ENCODE data around the gene HJURP. TPM values are rescaled to one million over a fixed set of nuclear protein-coding genes. Genes with fewer than 3 reads are reported as not detected.

Gene HJURP
- total and polyA plus RNA-seq, 2 donors (not counting 1 experiment from before 2014, with no cell fraction given) = 5.8 to 6.2 TPM

DNA sequence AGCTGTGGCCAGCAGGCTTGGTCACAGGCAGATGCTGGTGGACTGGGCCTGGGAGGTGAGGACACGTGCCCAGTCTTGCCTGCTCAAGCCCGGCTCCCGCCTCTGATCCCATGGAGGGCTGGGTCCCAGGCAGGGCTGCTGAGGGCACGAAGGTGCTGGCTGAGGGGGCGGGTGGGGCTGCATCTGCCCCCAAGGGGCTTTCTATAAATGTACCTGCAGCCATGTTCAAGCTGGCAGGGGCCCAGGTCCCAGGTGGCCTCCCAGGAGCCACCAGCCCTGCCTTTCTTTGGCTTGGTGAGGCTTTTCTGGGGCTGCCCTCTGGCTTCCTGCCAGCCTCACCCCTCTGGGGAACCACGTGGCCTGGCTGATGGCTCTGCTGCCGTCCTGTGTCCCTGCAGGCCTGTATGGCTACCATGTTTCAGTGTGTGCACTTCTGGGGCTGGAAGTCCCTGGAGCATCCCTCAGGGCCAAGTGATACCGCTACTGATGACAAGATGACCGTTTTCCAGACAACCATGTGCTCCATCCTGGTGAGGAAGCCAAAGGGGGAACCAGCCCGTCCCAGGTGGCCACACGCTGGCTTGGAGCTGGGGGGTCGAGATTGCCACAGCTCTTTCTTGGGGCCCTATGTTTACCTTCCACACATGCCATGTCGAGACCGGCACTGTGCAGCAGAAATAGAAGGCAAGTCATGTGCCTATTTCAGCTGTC, 23.2 kb downstream of the HJURP start:
- TF ChIP-seq, protein P1, sequence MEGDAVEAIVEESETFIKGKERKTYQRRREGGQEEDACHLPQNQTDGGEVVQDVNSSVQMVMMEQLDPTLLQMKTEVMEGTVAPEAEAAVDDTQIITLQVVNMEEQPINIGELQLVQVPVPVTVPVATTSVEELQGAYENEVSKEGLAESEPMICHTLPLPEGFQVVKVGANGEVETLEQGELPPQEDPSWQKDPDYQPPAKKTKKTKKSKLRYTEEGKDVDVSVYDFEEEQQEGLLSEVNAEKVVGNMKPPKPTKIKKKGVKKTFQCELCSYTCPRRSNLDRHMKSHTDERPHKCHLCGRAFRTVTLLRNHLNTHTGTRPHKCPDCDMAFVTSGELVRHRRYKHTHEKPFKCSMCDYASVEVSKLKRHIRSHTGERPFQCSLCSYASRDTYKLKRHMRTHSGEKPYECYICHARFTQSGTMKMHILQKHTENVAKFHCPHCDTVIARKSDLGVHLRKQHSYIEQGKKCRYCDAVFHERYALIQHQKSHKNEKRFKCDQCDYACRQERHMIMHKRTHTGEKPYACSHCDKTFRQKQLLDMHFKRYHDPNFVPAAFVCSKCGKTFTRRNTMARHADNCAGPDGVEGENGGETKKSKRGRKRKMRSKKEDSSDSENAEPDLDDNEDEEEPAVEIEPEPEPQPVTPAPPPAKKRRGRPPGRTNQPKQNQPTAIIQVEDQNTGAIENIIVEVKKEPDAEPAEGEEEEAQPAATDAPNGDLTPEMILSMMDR (conservative IDR thresholded peaks at IDR 0.05 in 1 of 2, IDR thresholded peaks at IDR 0.05 in 1 of 2; ENCODE audit: low read depth in 1 of 2, low read length in 2 of 2) = no peak
- no peak for TF ChIP-seq EZH2 (IDR thresholded peaks at IDR 0.05; ENCODE audit: low read length, missing control alignments)
- Histone ChIP-seq H3K4me2 (ENCODE audit: extremely low read depth, insufficient read depth, low read length) (no peak overlapping the region), H2AFZ (ENCODE audit: low read length) (no peak overlapping the region), H3K4me3 (replicated peaks in 1 of 4; ENCODE audit: control extremely low read depth in 1 of 4, insufficient read depth in 1 of 4, low read depth in 3 of 4, low read length in 4 of 4) (no peak overlapping the region), H3K36me3 (ENCODE audit: control insufficient read depth, insufficient read depth, low read length) (peaks cover 6% of the 10 kb centered on the region), H3K9me3 (ENCODE audit: control insufficient read depth, insufficient read depth, low read depth, low read length) (no peaks in the 10 kb centered on the region), H3K27me3 (ENCODE audit: control insufficient read depth, insufficient read depth, low read length) (no peaks in the 10 kb centered on the region), H3K4me1 (ENCODE audit: control insufficient read depth, extremely low read depth, insufficient read depth, low read length) (no peaks in the 10 kb centered on the region), H3K79me2 (ENCODE audit: control insufficient read depth, insufficient read depth, low read length) (peaks cover under 1% of the 10 kb centered on the region), H3K9ac (ENCODE audit: insufficient read depth, low read length) (no peak overlapping the region), H3K27ac (ENCODE audit: insufficient read depth, low read length) (no peak overlapping the region), H4K20me1 (ENCODE audit: control insufficient read depth, extremely low read depth, insufficient read depth, low read length) (no peaks in the 10 kb centered on the region)
- no peak for DNase-seq (ENCODE audit: low read depth in 2 of 2)

DNA sequence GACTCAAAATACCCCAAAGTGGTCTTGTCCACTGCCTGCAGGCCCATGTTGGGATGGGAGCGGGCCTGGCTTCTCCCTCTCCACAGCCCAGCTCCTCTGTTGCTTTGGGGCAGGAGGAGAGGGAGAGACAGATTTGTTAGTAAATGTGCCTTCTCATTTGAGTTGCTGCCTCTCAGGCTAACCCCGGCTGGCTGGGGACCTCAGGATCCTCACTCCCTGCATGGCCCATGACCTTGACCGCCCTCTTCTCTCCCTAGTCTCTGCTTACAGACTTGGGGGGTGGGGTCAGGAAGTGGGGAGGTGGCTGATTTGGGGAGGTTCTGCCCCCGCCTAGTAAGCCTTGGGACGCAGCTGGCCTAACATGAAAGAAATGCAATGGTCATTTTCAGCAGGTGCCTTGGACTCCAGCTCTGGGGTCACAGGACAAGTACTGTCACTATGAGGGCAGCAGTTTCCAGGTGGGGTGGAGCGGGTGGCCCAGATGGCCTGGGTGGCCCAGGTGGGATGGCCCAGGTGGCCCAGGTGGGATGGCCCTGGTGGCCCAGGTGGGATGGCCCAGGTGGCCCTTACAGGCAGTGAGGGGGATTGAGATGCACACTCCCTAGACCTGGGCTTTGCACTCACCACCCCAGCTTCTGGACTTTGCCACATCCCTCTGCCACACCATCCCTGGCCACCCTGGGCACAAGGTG, 24.1 kb downstream of the HJURP start:
- Histone ChIP-seq H3K36me3 (ENCODE audit: control insufficient read depth, insufficient read depth, low read length) (peaks cover 2% of the 10 kb centered on the region), H3K27me3 (ENCODE audit: control insufficient read depth, insufficient read depth, low read length) (no peaks in the 10 kb centered on the region), H3K4me1 (ENCODE audit: control insufficient read depth, extremely low read depth, insufficient read depth, low read length) (no peaks in the 10 kb centered on the region), H3K9ac (ENCODE audit: insufficient read depth, low read length) (no peak overlapping the region), H2AFZ (ENCODE audit: low read length) (no peak overlapping the region), H3K4me2 (ENCODE audit: extremely low read depth, insufficient read depth, low read length) (no peak overlapping the region), H3K79me2 (ENCODE audit: control insufficient read depth, insufficient read depth, low read length) (no peaks in the 10 kb centered on the region), H3K4me3 (replicated peaks in 1 of 4; ENCODE audit: control extremely low read depth in 1 of 4, insufficient read depth in 1 of 4, low read depth in 3 of 4, low read length in 4 of 4) (no peak overlapping the region), H3K9me3 (ENCODE audit: control insufficient read depth, insufficient read depth, low read depth, low read length) (no peaks in the 10 kb centered on the region), H4K20me1 (ENCODE audit: control insufficient read depth, extremely low read depth, insufficient read depth, low read length) (no peaks in the 10 kb centered on the region), H3K27ac (ENCODE audit: insufficient read depth, low read length) (no peak overlapping the region)
- TF ChIP-seq, protein P1 (conservative IDR thresholded peaks at IDR 0.05 in 1 of 2, IDR thresholded peaks at IDR 0.05 in 1 of 2; ENCODE audit: low read depth in 1 of 2, low read length in 2 of 2) = no peak
- no peak for TF ChIP-seq EZH2 (IDR thresholded peaks at IDR 0.05; ENCODE audit: low read length, missing control alignments)
- DNase-seq (ENCODE audit: low read depth in 2 of 2) = no peak

DNA sequence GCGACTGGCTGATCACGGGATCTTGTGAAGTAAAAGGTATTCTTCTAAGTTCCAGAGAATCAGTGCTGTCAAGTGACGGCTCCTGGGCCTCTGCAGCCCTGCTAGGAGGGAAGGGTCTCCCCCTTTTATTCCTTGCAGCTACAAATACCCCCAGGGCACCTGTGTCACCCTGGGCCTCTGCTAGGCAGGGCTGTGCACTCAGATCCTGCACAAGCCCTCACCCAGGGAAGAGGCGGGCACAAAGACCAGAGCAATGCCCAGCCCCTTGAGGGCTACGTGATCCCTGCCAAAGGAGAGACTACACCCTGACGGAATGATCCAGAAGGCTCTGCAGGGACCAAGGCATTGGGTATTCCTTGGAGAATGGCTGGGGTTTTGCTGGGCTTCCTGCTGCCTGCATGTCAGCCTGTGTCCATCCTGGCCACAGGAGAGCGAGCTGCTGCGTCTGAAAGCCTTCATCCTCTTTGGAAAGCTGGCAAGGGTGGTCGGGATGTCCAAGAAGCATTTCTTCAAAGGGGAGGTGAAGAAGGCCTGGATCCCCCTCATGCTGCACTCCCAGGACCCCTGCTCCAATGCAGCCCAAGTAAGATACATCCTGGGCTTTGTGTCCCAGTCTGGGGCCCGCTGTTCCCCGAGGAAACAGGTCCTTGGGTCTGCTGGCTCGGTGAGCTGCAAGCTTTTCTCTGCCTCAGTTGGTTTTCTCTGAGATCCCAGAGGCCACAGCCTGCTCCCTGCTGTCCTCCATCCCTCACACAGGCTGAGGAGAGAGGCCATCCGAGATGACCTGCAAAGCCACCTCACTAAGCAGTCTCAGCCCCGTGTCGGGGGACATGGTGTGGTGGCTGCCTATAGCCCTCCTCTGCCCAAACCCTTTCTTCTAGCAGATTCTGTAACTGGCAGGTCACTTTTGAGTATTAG, 24.9 kb downstream of the HJURP start:
- Histone ChIP-seq H3K4me1 (ENCODE audit: control insufficient read depth, extremely low read depth, insufficient read depth, low read length) (no peaks in the 10 kb centered on the region), H3K9me3 (ENCODE audit: control insufficient read depth, insufficient read depth, low read depth, low read length) (no peaks in the 10 kb centered on the region), H3K27me3 (ENCODE audit: control insufficient read depth, insufficient read depth, low read length) (no peaks in the 10 kb centered on the region), H3K27ac (ENCODE audit: insufficient read depth, low read length) (no peak overlapping the region), H3K9ac (ENCODE audit: insufficient read depth, low read length) (no peak overlapping the region), H4K20me1 (ENCODE audit: control insufficient read depth, extremely low read depth, insufficient read depth, low read length) (no peaks in the 10 kb centered on the region), H3K36me3 (ENCODE audit: control insufficient read depth, insufficient read depth, low read length) (no peaks in the 10 kb centered on the region), H3K4me3 (replicated peaks in 1 of 4; ENCODE audit: control extremely low read depth in 1 of 4, insufficient read depth in 1 of 4, low read depth in 3 of 4, low read length in 4 of 4) (no peak overlapping the region), H2AFZ (ENCODE audit: low read length) (no peak overlapping the region), H3K79me2 (ENCODE audit: control insufficient read depth, insufficient read depth, low read length) (no peaks in the 10 kb centered on the region), H3K4me2 (ENCODE audit: extremely low read depth, insufficient read depth, low read length) (no peak overlapping the region)
- DNase-seq (ENCODE audit: low read depth in 2 of 2) = no peak
- TF ChIP-seq EZH2 (IDR thresholded peaks at IDR 0.05; ENCODE audit: low read length, missing control alignments) = no peak
- TF ChIP-seq, protein P1 (conservative IDR thresholded peaks at IDR 0.05 in 1 of 2, IDR thresholded peaks at IDR 0.05 in 1 of 2; ENCODE audit: low read depth in 1 of 2, low read length in 2 of 2) = no peak
